ENCODE data around the gene WDR20. TPM values are rescaled to one million over a fixed set of nuclear protein-coding genes. Genes with fewer than 3 reads are reported as not detected.

WDR20 gene
- total and polyA plus RNA-seq, 2 donors (not counting 3 experiments of a cell fraction or from before 2014, with no cell fraction given): 12.2 to 22.4 TPM

GRCh38 chr14:102238131-102238530 is 98.4 kb downstream of the WDR20 start:
- Histone ChIP-seq H3K4me1 (ENCODE audit: control insufficient read depth, extremely low read depth, insufficient read depth, low read length) (peaks cover 3% of the 10 kb centered on the region), H4K20me1 (replicated peaks; ENCODE audit: control insufficient read depth, extremely low read depth, insufficient read depth, low read length) (no peaks in the 10 kb centered on the region), H3K79me2 (ENCODE audit: control insufficient read depth, insufficient read depth, low read length) (no peaks in the 10 kb centered on the region), H2AFZ (ENCODE audit: low read depth, low read length) (no peak overlapping the region), H3K9me1 (replicated peaks; ENCODE audit: control insufficient read depth, extremely low read depth, insufficient read depth, low read length) (no peaks in the 10 kb centered on the region), H3K9me3 (replicated peaks; ENCODE audit: control insufficient read depth, insufficient read depth, low read length) (no peaks in the 10 kb centered on the region), H3K4me3 (replicated peaks in 1 of 3; ENCODE audit: insufficient read depth in 1 of 3, low read depth in 1 of 3, low read length in 3 of 3) (no peak overlapping the region), H3K27ac (ENCODE audit: insufficient read depth, low read depth, low read length) (no peak overlapping the region), H3K4me2 (ENCODE audit: insufficient read depth, low read length) (no peak overlapping the region), H3K9ac (replicated peaks; ENCODE audit: extremely low read depth, insufficient read depth, low read length) (no peak overlapping the region), H3K36me3 (ENCODE audit: control insufficient read depth in 2 of 2, extremely low read depth in 1 of 2, insufficient read depth in 2 of 2, low read length in 2 of 2) (no peaks in the 10 kb centered on the region), H3K27me3 (ENCODE audit: control insufficient read depth in 2 of 2, insufficient read depth in 2 of 2, low read length in 2 of 2) (no peaks in the 10 kb centered on the region)
- ChIA-PET POLR2A (no interaction called here), CTCF (interaction anchor here (4.1 kb wide), 1 partner anchor 76 kb away, joined by 32 read pairs; no protein-coding TSS in a partner anchor)
- TF ChIP-seq EZH2 (IDR thresholded peaks at IDR 0.05; ENCODE audit: borderline replicate concordance, low read depth, low read length, severe bottlenecking) (no peak), MAX (IDR thresholded peaks at IDR 0.05; ENCODE audit: insufficient read depth, insufficient read length) (no peak), MYC (IDR thresholded peaks at IDR 0.05; ENCODE audit: low read depth, low read length) (no peak), FOS (IDR thresholded peaks at IDR 0.05; ENCODE audit: borderline replicate concordance, insufficient read depth, low read length) (no peak), CTCF (IDR thresholded peaks at IDR 0.05; ENCODE audit: extremely low read depth in 1 of 2, insufficient read depth in 1 of 2, low read depth in 1 of 2, low read length in 2 of 2) (no peak), POLR2AphosphoS5 (IDR thresholded peaks at IDR 0.05; ENCODE audit: insufficient read depth, low read depth, low read length) (no peak), POLR2A (IDR thresholded peaks at IDR 0.05; ENCODE audit: low read depth, low read length) (no peak), GATA2 (IDR thresholded peaks at IDR 0.05; ENCODE audit: insufficient read depth, insufficient read length, low read depth, low read length) (no peak), JUN (IDR thresholded peaks at IDR 0.05; ENCODE audit: borderline replicate concordance, insufficient read depth, insufficient read length, low read depth) (no peak)
- FAIRE-seq (no peak), DNase-seq (ENCODE audit: low read depth, low spot score) (no peak)
- BruUV-seq (replicated peaks): no TSS peak
- intact Hi-C loops (cut with micrococcal nuclease): loop anchor here (10.0 kb wide), 1 partner anchor 277 kb away; no protein-coding TSS in a partner anchor
- dilution Hi-C loops (cut with MboI; ENCODE audit: extremely low pct_ligation_motif_present, low sequenced_read_pairs): no loop called here
